ENCODE measurements around the gene MPPED1.

- no peak for TF ChIP-seq POLR2A (IDR thresholded peaks at IDR 0.05)
- TF ChIP-seq CTCF (IDR thresholded peaks at IDR 0.05): no peak
- TF ChIP-seq EP300 (IDR thresholded peaks at IDR 0.05): no peak
These were observed 22.5 kb upstream of the MPPED1 start for GRCh38 chr22:43389227-43389836.
